Astrocyte of the spinal cord (primary cell): ENCODE results near the gene IL17B.

Experiments used
- DNase-seq: peaks from one replicate; pipeline ENCODE4 v3.0.0; 2011; ENCODE audit warnings: low read depth, low spot score
- H3K4me3 ChIP-seq: 2 replicates; pipeline ENCODE4 v1.5.1; 2011; ENCODE audit warnings: low read depth, mild to moderate bottlenecking, low read length, moderate library complexity
- CTCF ChIP-seq: IDR thresholded peaks from 2 replicates; pipeline ENCODE4 v1.5.1; 2012; ENCODE audit warnings: low read depth, mild to moderate bottlenecking, low read length, inconsistent platforms
- in situ Hi-C: cut with HindIII; loops from 2 replicates; pipeline ENCODE4 v1.10.0; 2017; ENCODE audit warnings: low sequenced_read_pairs

The IL17B gene

DNA sequence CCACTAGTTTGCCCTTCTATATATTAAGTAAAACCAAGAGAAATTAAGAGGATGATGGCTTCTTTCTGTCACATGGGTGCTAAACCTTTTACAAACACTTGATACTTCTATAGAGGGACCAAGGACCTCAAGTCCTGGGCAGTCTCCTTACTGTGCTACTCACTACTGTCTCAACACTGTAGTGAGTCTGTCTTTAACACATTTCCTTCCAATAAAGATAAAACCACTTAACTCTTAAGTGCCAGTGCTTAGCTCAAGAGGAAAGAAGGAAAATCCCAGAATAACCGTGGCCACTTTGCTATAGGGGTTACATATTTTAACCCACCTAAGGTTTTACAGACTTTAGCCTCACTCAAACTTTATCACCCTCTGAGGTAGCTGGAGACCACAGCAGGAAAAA lies 38.2 kb downstream of the IL17B start:
- TF ChIP-seq CTCF = no peak
- no peak overlapping the region for H3K4me3 ChIP-seq
- in situ Hi-C loops = no loop called here
- no peak for DNase-seq

DNA sequence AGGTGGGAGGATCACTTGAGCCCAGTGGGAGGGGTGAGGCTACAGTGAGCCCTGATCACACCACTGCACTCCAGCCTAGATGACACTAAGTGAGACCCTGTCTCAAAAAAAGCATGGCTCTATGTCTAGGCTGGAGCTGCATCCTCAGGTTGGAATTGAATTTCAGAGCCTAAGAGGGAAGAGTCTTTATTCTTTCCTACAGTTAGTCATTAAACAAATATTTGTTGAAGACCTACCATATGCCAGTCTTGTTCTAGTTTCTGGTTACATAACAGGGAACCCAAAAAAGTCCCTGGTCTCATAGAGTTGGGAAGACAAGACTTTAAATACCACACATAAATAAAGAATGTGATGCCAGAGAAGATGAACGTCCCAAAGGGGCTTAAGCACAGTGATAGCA lies 40.7 kb downstream of the IL17B start:
- in situ Hi-C loops = no loop called here
- H3K4me3 ChIP-seq = no peak overlapping the region
- TF ChIP-seq CTCF = no peak
- no peak for DNase-seq

GRCh38 chr5:149337736-149338135 lies 41.4 kb downstream of the IL17B start:
- H3K4me3 ChIP-seq = no peak overlapping the region
- in situ Hi-C loops = no loop called here
- no peak for DNase-seq
- TF ChIP-seq CTCF = no peak

GRCh38 chr5:149333711-149334443 lies 45.2 kb downstream of the IL17B start:
- in situ Hi-C loops = no loop called here
- no peak for TF ChIP-seq CTCF
- no peak overlapping the region for H3K4me3 ChIP-seq
- DNase-seq = no peak

GRCh38 chr5:149328177-149328576 lies 50.9 kb downstream of the IL17B start:
- in situ Hi-C loops = no loop called here
- no peak overlapping the region for H3K4me3 ChIP-seq
- no peak for TF ChIP-seq CTCF
- DNase-seq = no peak

DNA sequence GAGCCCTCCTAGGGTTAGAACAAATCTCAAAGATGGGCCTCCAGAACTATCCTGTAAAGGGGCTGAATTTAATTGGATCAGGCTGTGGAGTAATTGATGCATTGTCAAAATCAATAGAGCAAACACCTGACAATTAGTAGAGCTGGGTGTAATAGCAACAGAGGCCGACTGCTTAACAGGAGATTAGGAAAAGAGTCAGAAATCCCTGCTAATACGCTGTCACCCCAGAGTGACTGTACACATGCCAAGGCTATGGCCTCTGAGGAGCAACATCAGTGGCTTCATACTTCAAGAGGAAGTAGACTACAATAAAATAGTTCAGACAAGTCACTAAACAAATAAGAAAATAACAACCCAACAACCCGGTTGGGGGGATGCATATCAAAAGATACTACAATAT lies 52.5 kb downstream of the IL17B start:
- H3K4me3 ChIP-seq = no peak overlapping the region
- no peak for DNase-seq
- no peak for TF ChIP-seq CTCF
- in situ Hi-C loops = no loop called here
